K562 (cell line): ENCODE results near the gene TSR2. TPM values are rescaled to one million over a fixed set of nuclear protein-coding genes. Genes with fewer than 3 reads are reported as not detected.

Source experiments
- ATAC-seq: fragments of 200-7000 bp; cut with Tn5 transposase; 3 replicates; pipeline ENCODE4 v1.9.1; 2020; ENCODE audit warnings: moderate library complexity
- BruUV-seq: library from RNA; stranded (reverse); fragments of 400-500 nt; replicated peaks from 2 replicates; lab custom pipeline; 2021; lab: Mats Ljungman, UMichigan
- CTCF ChIA-PET: fragments of 300-600 bp; formaldehyde crosslinking; extraction: SDS; loops from one replicate; lab custom pipeline; 2021; ENCODE audit warnings: low intra/inter-chr PET ratio; lab: Yijun Ruan, JAX
- POLR2A ChIA-PET: fragments of 300-600, 350-650 bp; sonication (Branson Sonifier 250); formaldehyde crosslinking; extraction: SDS; loops from one replicate; lab custom pipeline; 2021; ENCODE audit warnings: antibody characterized with exemption, inconsistent platforms; lab: Yijun Ruan, JAX
- DNase-seq, 4 experiments: peaks; one replicate each; pipeline versions ENCODE4 v3.0.0 to v3.0.0-alpha.2; 2011 to 2018; ENCODE audit warnings: low spot score in 3 of 4, mixed read lengths in 3 of 4; ENCODE audit errors: extremely low read depth in 1 of 4
- FAIRE-seq: peaks from 2 replicates; lab custom pipeline; 2011; peaks lifted over from hg19 to GRCh38; lab: Jason Lieb, UNC
- H2AFZ ChIP-seq: 2 replicates; pipeline ENCODE4 v1.6.0; 2011; ENCODE audit warnings: low read depth, low read length, control low read depth, inconsistent platforms
- H3K27ac ChIP-seq: fragments of 200-600 bp; 3 replicates; pipeline ENCODE4 v1.8.0; 2011; ENCODE audit warnings: low read depth, mild to moderate bottlenecking, control low read depth, inconsistent platforms, low read length, moderate library complexity, mixed read lengths; ENCODE audit errors: extremely low read depth
- H3K27me3 ChIP-seq, 2 experiments: fragments of 300-600 bp in 1 of 2; 2 replicates in 1 of 2; 3 replicates in 1 of 2; pipeline versions ENCODE4 v1.6.0 to v1.8.0; 2011; ENCODE audit warnings: inconsistent platforms in 2 of 2, low read length in 2 of 2, mild to moderate bottlenecking in 1 of 2, mixed read lengths in 1 of 2, moderate library complexity in 1 of 2; ENCODE audit not compliant: control insufficient read depth in 2 of 2, insufficient read depth in 2 of 2
- H3K36me3 ChIP-seq: fragments of 300-600 bp; 3 replicates; pipeline ENCODE4 v1.8.0; 2011; ENCODE audit warnings: mild to moderate bottlenecking, low read length, inconsistent platforms; ENCODE audit not compliant: control insufficient read depth, insufficient read depth
- H3K4me1 ChIP-seq, 2 experiments: fragments of 200-600 bp in 1 of 2; replicated peaks in 1 of 2; 2 replicates in 1 of 2; 3 replicates in 1 of 2; pipeline versions ENCODE4 v1.5.1 to v1.8.0; 2011; ENCODE audit warnings: inconsistent platforms in 2 of 2, low read length in 2 of 2, mild to moderate bottlenecking in 1 of 2, mixed read lengths in 1 of 2, moderate library complexity in 1 of 2; ENCODE audit not compliant: control insufficient read depth in 2 of 2, insufficient read depth in 2 of 2
- H3K4me2 ChIP-seq: 2 replicates; pipeline ENCODE4 v1.6.1; 2011; ENCODE audit warnings: low read length, control low read depth, inconsistent platforms, mixed read lengths; ENCODE audit not compliant: insufficient read depth
- H3K4me3 ChIP-seq: fragments of 200-600 bp; sonication (generic), shearing (Covaris generic); 2 replicates; pipeline ENCODE4 v1.5.1; 2016; ENCODE audit warnings: control low read depth, inconsistent platforms
- H3K79me2 ChIP-seq: fragments of 200-600 bp; 3 replicates; pipeline ENCODE4 v1.8.0; 2011; ENCODE audit warnings: low read length, inconsistent platforms; ENCODE audit not compliant: control insufficient read depth, insufficient read depth
- H3K9ac ChIP-seq, 2 experiments: 2 replicates each; pipeline versions ENCODE4 v1.6.0 to v1.6.1; 2011; ENCODE audit warnings: low read depth in 2 of 2, low read length in 2 of 2, control low read depth in 1 of 2, inconsistent platforms in 1 of 2, mild to moderate bottlenecking in 1 of 2, mixed read lengths in 1 of 2; ENCODE audit not compliant: insufficient read depth in 1 of 2
- H3K9me1 ChIP-seq: one replicate; pipeline ENCODE4 v1.6.0; 2011; ENCODE audit warnings: inconsistent platforms, mild to moderate bottlenecking, low read length, moderate library complexity; ENCODE audit not compliant: control insufficient read depth, insufficient read depth
- H3K9me3 ChIP-seq: replicated peaks from 2 replicates; pipeline ENCODE4 v1.5.1; 2011; ENCODE audit warnings: low read depth, low read length, inconsistent platforms; ENCODE audit not compliant: control insufficient read depth, insufficient read depth
- H4K20me1 ChIP-seq: replicated peaks from 2 replicates; pipeline ENCODE4 v1.6.1; 2011; ENCODE audit warnings: low read length, inconsistent platforms, mixed read lengths; ENCODE audit not compliant: control insufficient read depth, insufficient read depth
- HOXB6 ChIP-seq: fragments of 250-450 bp; sonication (Bioruptor Pico); IDR thresholded peaks from 2 replicates; pipeline ENCODE4 v1.5.1; 2022; ENCODE audit warnings: mild to moderate bottlenecking, borderline replicate concordance
- KAT7 ChIP-seq: sonication (generic); formaldehyde crosslinking; IDR thresholded peaks from 2 replicates; pipeline ENCODE4 v1.8.0; 2022; ENCODE audit warnings: missing genetic modification reagents, mild to moderate bottlenecking, borderline replicate concordance
- LCOR ChIP-seq: sonication (generic); formaldehyde crosslinking; IDR thresholded peaks from 2 replicates; pipeline ENCODE4 v1.8.0; 2022; ENCODE audit warnings: mild to moderate bottlenecking, missing genetic modification reagents
- LEF1 ChIP-seq: fragments of 450-650 bp; IDR thresholded peaks from 2 replicates; pipeline ENCODE4 v1.6.1; 2016; ENCODE audit warnings: mild to moderate bottlenecking
- NFATC3 ChIP-seq: fragments of 450-650 bp; IDR thresholded peaks from 2 replicates; pipeline ENCODE4 v1.6.1; 2017; ENCODE audit warnings: mild to moderate bottlenecking
- POU5F1 ChIP-seq: fragments of 150-350 bp; IDR thresholded peaks from 2 replicates; pipeline ENCODE4 v1.6.1; 2014; ENCODE audit warnings: borderline replicate concordance, low read length, low read depth, mild to moderate bottlenecking; ENCODE audit not compliant: partially characterized antibody
- ZC3H11A ChIP-seq: IDR thresholded peaks from 2 replicates; pipeline ENCODE4 v1.6.1; 2012; ENCODE audit warnings: low read depth, low read length, improper control_type of control experiment
- ZFP36 ChIP-seq: fragments of 150-350 bp; IDR thresholded peaks from 2 replicates; pipeline ENCODE4 v1.6.1; 2018; ENCODE audit warnings: low read length, low read depth; ENCODE audit not compliant: partially characterized antibody
- ZNF431 ChIP-seq: sonication (generic); formaldehyde crosslinking; IDR thresholded peaks from 2 replicates; pipeline ENCODE4 v1.8.0; 2022; ENCODE audit warnings: mild to moderate bottlenecking, missing genetic modification reagents
- WGBS: fragments of 100-300 bp; shearing (Covaris generic); methylation state at CpG from one replicate; pipeline ENCODE4 v1.1.6; 2016; ENCODE audit warnings: low coverage, mixed read lengths; ENCODE audit not compliant: insufficient coverage; ENCODE audit errors: missing lambda C conversion rate; 5-methylcytosine and 5-hydroxymethylcytosine counted together
- in situ Hi-C: fragments of 300-500 bp; cut with MboI; formaldehyde crosslinking; loops from 4 replicates; pipeline ENCODE4 v1.15.0; 2018; ENCODE audit warnings: inconsistent platforms, mixed read lengths
- intact Hi-C: fragments of 100-400 bp; cut with micrococcal nuclease; formaldehyde crosslinking; loops from 2 replicates; pipeline ENCODE4 v1.14.2; 2022
- polyA plus RNA-seq, 8 experiments: library from polyadenylated mRNA; depleted of rRNA in 4 of 8; stranded (reverse) in 5 of 8; unstranded in 3 of 8; fragments of >200 nt; fragmentation: Nextera tagmentation in 2 of 8; fragmentation: Illumina TruSeq in 1 of 8; extraction: Ambion mirVana in 2 of 8; extraction: Trizol in 1 of 8; gene quantifications; 2 replicates each; pipeline versions ENCODE4 v1.2.1 to v1.2.3, GENCODE V29; 2011 to 2014; ENCODE audit warnings: inconsistent platforms in 1 of 8, missing spikeins in 1 of 8
- total RNA-seq, 7 experiments: library from RNA; depleted of rRNA in 6 of 7; stranded (reverse); fragments of >200 nt in 6 of 7; fragmentation: Illumina TruSeq in 2 of 7; extraction: Trizol in 2 of 7; gene quantifications; 2 replicates each; pipeline versions ENCODE4 v1.2.1 to v1.2.3, GENCODE V29; 2011 to 2021; ENCODE audit warnings: low replicate concordance in 1 of 7
- TF ChIP-seq, protein P1 (sequence below): fragments of 250-450 bp; sonication (Bioruptor Pico); IDR thresholded peaks from 2 replicates; pipeline ENCODE4 v1.8.0; 2022; ENCODE audit warnings: moderate library complexity, mild to moderate bottlenecking, inconsistent platforms
- TF ChIP-seq, protein P2 (sequence below): sonication (generic); IDR thresholded peaks from 2 replicates; pipeline ENCODE4 v1.6.1; 2016
- TF ChIP-seq, protein P3 (sequence below): fragments of 250-450 bp; sonication (Bioruptor Pico); IDR thresholded peaks from 2 replicates; pipeline ENCODE4 v1.5.0; 2022; ENCODE audit warnings: mild to moderate bottlenecking
- TF ChIP-seq, protein P4 (sequence below): sonication (generic); formaldehyde crosslinking; IDR thresholded peaks from 2 replicates; pipeline ENCODE4 v1.8.1; 2023; ENCODE audit warnings: mild to moderate bottlenecking, missing genetic modification reagents
- TF ChIP-seq, protein P5 (sequence below): fragments of 250-450 bp; sonication (Bioruptor Pico); IDR thresholded peaks from 2 replicates; pipeline ENCODE4 v1.6.1; 2021; ENCODE audit warnings: mild to moderate bottlenecking

The TSR2 gene
- total and polyA plus RNA-seq, 9 of the 15 experiments (the other 6 are each of a cell fraction or from before 2014, with no cell fraction given): 8.6 to 50.0 (median 28.5) TPM

DNA sequence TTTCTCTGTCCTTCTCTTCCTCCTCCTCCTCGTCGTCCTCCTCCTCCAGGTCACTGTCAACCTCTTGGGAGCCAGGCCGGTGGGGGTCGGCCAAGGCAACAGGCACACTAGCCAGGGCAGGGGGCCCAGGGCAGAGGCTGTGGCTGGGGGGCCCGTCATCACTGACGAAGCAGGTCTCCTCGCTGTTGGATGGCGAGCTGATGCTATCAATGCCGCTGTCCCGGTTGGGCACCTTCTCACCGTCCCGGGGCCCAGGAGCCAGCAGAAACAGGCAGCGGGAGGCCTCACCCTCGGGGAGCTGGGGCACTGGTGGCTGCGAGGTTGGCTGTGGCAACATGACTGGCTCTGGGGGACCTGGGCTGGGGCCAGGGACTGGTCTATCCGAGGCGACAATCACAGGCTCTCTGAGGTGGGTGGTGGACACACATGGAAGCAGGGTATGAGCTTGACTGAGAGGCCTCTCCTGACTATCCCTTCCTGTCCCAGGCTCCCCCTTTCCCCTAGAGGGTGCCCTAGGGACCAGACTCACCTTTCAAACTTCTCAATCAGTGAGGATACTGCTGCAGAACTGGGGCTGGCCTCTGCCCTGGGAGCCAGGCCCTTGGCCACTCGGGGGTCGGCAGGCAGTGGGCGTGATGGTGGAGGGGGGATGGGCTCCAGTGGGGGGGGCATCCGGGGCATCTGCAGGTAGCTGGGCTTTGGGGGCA is 30.0 kb downstream of the TSR2 start:
- H3K4me3 ChIP-seq: no peak overlapping the region
- no peaks in the 10 kb centered on the region for H3K9me1 ChIP-seq
- 6% methylated on average over 16 of the region's 21 CpGs for WGBS
- peaks cover 2 to 49% of the 10 kb centered on the region in 2 experiments; a peak in 4 of 5 replicates for H3K27me3 ChIP-seq
- intact Hi-C loops (no loop called here), in situ Hi-C loops (no loop called here)
- no peaks in the 10 kb centered on the region for H3K79me2 ChIP-seq
- CTCF ChIA-PET: no interaction called here
- H3K9ac ChIP-seq: no peak overlapping the region
- no peak overlapping the region for H2AFZ ChIP-seq
- BruUV-seq: no TSS peak
- no peaks in the 10 kb centered on the region for H4K20me1 ChIP-seq
- no peaks in the 10 kb centered on the region for H3K4me1 ChIP-seq
- no peak for FAIRE-seq
- no peaks in the 10 kb centered on the region for H3K9me3 ChIP-seq
- H3K36me3 ChIP-seq: no peaks in the 10 kb centered on the region
- no peak for DNase-seq
- POLR2A ChIA-PET: interaction anchor here (0.6 kb wide), 1 partner anchor 1058 kb away, joined by 3 read pairs; no protein-coding TSS in a partner anchor
- no peak overlapping the region for H3K4me2 ChIP-seq
- no peak overlapping the region for H3K27ac ChIP-seq
- peak; percentile 49; the same call in 2 of the 3 replicates for ATAC-seq
- no peak for TF ChIP-seq HOXB6 (CRISPR knock-in tag)
- TF ChIP-seq POU5F1: no peak
- TF ChIP-seq, protein P1, sequence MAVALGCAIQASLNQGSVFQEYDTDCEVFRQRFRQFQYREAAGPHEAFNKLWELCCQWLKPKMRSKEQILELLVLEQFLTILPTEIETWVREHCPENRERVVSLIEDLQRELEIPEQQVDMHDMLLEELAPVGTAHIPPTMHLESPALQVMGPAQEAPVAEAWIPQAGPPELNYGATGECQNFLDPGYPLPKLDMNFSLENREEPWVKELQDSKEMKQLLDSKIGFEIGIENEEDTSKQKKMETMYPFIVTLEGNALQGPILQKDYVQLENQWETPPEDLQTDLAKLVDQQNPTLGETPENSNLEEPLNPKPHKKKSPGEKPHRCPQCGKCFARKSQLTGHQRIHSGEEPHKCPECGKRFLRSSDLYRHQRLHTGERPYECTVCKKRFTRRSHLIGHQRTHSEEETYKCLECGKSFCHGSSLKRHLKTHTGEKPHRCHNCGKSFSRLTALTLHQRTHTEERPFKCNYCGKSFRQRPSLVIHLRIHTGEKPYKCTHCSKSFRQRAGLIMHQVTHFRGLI (CRISPR knock-in tag): no peak
- TF ChIP-seq LEF1: no peak
- TF ChIP-seq, protein P2, sequence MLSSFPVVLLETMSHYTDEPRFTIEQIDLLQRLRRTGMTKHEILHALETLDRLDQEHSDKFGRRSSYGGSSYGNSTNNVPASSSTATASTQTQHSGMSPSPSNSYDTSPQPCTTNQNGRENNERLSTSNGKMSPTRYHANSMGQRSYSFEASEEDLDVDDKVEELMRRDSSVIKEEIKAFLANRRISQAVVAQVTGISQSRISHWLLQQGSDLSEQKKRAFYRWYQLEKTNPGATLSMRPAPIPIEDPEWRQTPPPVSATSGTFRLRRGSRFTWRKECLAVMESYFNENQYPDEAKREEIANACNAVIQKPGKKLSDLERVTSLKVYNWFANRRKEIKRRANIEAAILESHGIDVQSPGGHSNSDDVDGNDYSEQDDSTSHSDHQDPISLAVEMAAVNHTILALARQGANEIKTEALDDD: no peak
- no peak for TF ChIP-seq KAT7 (CRISPR knock-in tag)
- no peak for TF ChIP-seq LCOR (CRISPR knock-in tag)
- TF ChIP-seq, protein P3, sequence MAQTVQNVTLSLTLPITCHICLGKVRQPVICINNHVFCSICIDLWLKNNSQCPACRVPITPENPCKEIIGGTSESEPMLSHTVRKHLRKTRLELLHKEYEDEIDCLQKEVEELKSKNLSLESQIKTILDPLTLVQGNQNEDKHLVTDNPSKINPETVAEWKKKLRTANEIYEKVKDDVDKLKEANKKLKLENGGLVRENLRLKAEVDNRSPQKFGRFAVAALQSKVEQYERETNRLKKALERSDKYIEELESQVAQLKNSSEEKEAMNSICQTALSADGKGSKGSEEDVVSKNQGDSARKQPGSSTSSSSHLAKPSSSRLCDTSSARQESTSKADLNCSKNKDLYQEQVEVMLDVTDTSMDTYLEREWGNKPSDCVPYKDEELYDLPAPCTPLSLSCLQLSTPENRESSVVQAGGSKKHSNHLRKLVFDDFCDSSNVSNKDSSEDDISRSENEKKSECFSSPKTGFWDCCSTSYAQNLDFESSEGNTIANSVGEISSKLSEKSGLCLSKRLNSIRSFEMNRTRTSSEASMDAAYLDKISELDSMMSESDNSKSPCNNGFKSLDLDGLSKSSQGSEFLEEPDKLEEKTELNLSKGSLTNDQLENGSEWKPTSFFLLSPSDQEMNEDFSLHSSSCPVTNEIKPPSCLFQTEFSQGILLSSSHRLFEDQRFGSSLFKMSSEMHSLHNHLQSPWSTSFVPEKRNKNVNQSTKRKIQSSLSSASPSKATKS (CRISPR knock-in tag): no peak
- TF ChIP-seq NFATC3: no peak
- TF ChIP-seq ZNF431 (CRISPR knock-in tag): no peak
- TF ChIP-seq ZFP36: no peak
- no peak for TF ChIP-seq ZC3H11A
- TF ChIP-seq, protein P4, sequence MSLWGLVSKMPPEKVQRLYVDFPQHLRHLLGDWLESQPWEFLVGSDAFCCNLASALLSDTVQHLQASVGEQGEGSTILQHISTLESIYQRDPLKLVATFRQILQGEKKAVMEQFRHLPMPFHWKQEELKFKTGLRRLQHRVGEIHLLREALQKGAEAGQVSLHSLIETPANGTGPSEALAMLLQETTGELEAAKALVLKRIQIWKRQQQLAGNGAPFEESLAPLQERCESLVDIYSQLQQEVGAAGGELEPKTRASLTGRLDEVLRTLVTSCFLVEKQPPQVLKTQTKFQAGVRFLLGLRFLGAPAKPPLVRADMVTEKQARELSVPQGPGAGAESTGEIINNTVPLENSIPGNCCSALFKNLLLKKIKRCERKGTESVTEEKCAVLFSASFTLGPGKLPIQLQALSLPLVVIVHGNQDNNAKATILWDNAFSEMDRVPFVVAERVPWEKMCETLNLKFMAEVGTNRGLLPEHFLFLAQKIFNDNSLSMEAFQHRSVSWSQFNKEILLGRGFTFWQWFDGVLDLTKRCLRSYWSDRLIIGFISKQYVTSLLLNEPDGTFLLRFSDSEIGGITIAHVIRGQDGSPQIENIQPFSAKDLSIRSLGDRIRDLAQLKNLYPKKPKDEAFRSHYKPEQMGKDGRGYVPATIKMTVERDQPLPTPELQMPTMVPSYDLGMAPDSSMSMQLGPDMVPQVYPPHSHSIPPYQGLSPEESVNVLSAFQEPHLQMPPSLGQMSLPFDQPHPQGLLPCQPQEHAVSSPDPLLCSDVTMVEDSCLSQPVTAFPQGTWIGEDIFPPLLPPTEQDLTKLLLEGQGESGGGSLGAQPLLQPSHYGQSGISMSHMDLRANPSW: no peak
- TF ChIP-seq, protein P5, sequence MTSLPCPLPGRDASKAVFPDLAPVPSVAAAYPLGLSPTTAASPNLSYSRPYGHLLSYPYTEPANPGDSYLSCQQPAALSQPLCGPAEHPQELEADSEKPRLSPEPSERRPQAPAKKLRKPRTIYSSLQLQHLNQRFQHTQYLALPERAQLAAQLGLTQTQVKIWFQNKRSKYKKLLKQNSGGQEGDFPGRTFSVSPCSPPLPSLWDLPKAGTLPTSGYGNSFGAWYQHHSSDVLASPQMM (CRISPR knock-in tag): no peak
